Neural progenitor cell (in vitro differentiated cells): ENCODE measurements around the gene ZNF569. TPM values are rescaled to one million over a fixed set of nuclear protein-coding genes. Genes with fewer than 3 reads are reported as not detected.

Experiments used
- DNase-seq: peaks from one replicate; pipeline ENCODE4 v3.0.0-alpha.2; 2016; ENCODE audit warnings: low spot score
- H2AFZ ChIP-seq: fragments of 200-600 bp; sonication (generic); replicated peaks from 2 replicates; pipeline ENCODE4 v1.6.1; 2016; ENCODE audit warnings: antibody characterized with exemption
- H3F3A ChIP-seq: fragments of 200-600 bp; sonication (generic); 2 replicates; pipeline ENCODE4 v1.6.1; 2016; ENCODE audit warnings: antibody characterized with exemption, low read depth
- H3K27ac ChIP-seq: fragments of 200-600 bp; sonication (generic); 2 replicates; pipeline ENCODE4 v1.5.1; 2016; ENCODE audit warnings: mild to moderate bottlenecking
- H3K27me3 ChIP-seq: fragments of 200-600 bp; sonication (generic); 2 replicates; pipeline ENCODE4 v1.6.1; 2016; ENCODE audit warnings: mild to moderate bottlenecking, moderate library complexity
- H3K36me3 ChIP-seq: fragments of 200-600 bp; sonication (generic); 2 replicates; pipeline ENCODE4 v1.5.1; 2016
- H3K4me1 ChIP-seq: fragments of 200-600 bp; sonication (generic); 2 replicates; pipeline ENCODE4 v1.6.1; 2016; ENCODE audit warnings: mixed run types
- H3K4me2 ChIP-seq: fragments of 200-600 bp; sonication (generic); 2 replicates; pipeline ENCODE4 v1.6.1; 2016
- H3K4me3 ChIP-seq: fragments of 200-600 bp; sonication (generic); 2 replicates; pipeline ENCODE4 v1.5.1; 2016
- H3K79me2 ChIP-seq: fragments of 200-600 bp; sonication (generic); 2 replicates; pipeline ENCODE4 v1.6.1; 2016; ENCODE audit warnings: low read depth
- H3K9ac ChIP-seq: fragments of 200-600 bp; sonication (generic); 2 replicates; pipeline ENCODE4 v1.6.1; 2016
- H3K9me3 ChIP-seq: fragments of 200-600 bp; sonication (generic); 2 replicates; pipeline ENCODE4 v1.5.1; 2016; ENCODE audit warnings: low read depth
- H4K20me1 ChIP-seq: fragments of 200-600 bp; sonication (generic); 2 replicates; pipeline ENCODE4 v1.6.1; 2016; ENCODE audit warnings: low read depth
- H3K27ac Mint-ChIP-seq: 3 replicates; pipeline ENCODE4 v1.8.0; 2021; ENCODE audit warnings: mixed read lengths
- H3K27me3 Mint-ChIP-seq: 2 replicates; pipeline ENCODE4 v1.8.0; 2022; ENCODE audit warnings: low read depth, mild to moderate bottlenecking, inconsistent platforms, moderate library complexity, mixed read lengths; ENCODE audit not compliant: insufficient read depth
- H3K36me3 Mint-ChIP-seq: 3 replicates; pipeline ENCODE4 v1.8.0; 2021; ENCODE audit warnings: mixed read lengths
- H3K4me1 Mint-ChIP-seq: 3 replicates; pipeline ENCODE4 v1.8.0; 2021; ENCODE audit warnings: mixed read lengths
- H3K4me3 Mint-ChIP-seq: 3 replicates; pipeline ENCODE4 v1.8.0; 2021; ENCODE audit warnings: mild to moderate bottlenecking, moderate library complexity, mixed read lengths
- H3K9me3 Mint-ChIP-seq: 3 replicates; pipeline ENCODE4 v1.8.0; 2020; ENCODE audit warnings: mixed read lengths
- EZH2 ChIP-seq: fragments of 200-600 bp; sonication (generic); IDR thresholded peaks from 2 replicates; pipeline ENCODE4 v1.6.1; 2017; ENCODE audit warnings: antibody characterized with exemption, mild to moderate bottlenecking, moderate library complexity
- EZH2phosphoT487 ChIP-seq: fragments of 200-600 bp; sonication (generic); IDR thresholded peaks from 2 replicates; pipeline ENCODE4 v1.6.1; 2017; ENCODE audit warnings: antibody characterized with exemption
- total RNA-seq: library from RNA; depleted of rRNA; stranded (reverse); fragments of >200 nt; gene quantifications from 2 replicates; pipeline ENCODE4 v1.2.3, GENCODE V29; 2015; ENCODE audit warnings: low replicate concordance
- TF ChIP-seq, protein P1 (sequence below): fragments of 200-600 bp; sonication (generic); IDR thresholded peaks from 2 replicates; pipeline ENCODE4 v1.5.1; 2017; ENCODE audit warnings: antibody characterized with exemption, mild to moderate bottlenecking

ZNF569 gene
- total RNA-seq, 1 donor from 2014 or later = 31.6 TPM

DNA sequence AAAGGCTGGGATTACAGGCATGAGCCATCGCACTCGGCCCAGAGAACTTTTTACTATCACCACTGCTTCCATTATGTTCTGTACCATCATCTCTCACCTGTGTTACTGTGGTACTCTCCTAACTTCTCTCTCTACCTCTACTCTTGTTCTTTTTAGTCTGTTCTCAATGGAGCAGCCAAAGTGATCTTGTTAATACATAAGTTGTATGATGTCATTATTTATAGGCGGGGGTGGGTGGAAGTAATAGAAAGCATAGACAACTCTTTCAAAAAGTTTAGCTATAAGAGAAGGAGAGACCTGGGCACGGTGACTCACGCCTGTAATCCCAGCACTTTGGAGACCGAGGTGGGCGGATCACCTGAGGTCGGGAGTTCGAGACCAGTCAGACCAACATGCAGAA is 4.9 kb upstream of the ZNF569 start:
- peaks cover 4% of the 10 kb centered on the region for H3K27me3 Mint-ChIP-seq
- no peak for DNase-seq
- TF ChIP-seq, protein P1, sequence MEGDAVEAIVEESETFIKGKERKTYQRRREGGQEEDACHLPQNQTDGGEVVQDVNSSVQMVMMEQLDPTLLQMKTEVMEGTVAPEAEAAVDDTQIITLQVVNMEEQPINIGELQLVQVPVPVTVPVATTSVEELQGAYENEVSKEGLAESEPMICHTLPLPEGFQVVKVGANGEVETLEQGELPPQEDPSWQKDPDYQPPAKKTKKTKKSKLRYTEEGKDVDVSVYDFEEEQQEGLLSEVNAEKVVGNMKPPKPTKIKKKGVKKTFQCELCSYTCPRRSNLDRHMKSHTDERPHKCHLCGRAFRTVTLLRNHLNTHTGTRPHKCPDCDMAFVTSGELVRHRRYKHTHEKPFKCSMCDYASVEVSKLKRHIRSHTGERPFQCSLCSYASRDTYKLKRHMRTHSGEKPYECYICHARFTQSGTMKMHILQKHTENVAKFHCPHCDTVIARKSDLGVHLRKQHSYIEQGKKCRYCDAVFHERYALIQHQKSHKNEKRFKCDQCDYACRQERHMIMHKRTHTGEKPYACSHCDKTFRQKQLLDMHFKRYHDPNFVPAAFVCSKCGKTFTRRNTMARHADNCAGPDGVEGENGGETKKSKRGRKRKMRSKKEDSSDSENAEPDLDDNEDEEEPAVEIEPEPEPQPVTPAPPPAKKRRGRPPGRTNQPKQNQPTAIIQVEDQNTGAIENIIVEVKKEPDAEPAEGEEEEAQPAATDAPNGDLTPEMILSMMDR = no peak
- no peak for TF ChIP-seq EZH2phosphoT487
- no peak for TF ChIP-seq EZH2

DNA sequence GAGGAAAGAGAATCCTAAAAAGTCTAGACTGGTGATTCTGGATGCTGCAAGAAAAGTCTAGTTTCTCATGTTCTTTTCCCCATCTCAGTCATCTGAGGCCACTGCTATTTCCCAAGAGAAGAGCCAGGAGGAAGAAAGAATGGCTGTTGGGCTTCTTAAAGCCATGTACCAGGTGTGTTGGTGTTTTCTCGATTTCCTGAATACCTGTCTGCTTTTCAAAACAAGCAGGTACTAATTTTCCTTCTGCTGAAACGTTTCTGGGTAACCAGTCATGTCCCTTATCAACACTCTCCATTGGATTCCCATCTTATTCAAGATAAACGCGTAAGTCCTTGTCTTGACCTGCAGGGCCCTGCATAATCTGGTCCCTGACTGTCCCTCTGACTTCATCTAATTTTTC is 3.0 kb upstream of the ZNF569 start:
- peaks cover 21% of the 10 kb centered on the region for H3K4me1 Mint-ChIP-seq
- no peak for TF ChIP-seq EZH2
- TF ChIP-seq, protein P1 = peak; percentile 4
- TF ChIP-seq EZH2phosphoT487 = no peak
- no peak overlapping the region for H2AFZ ChIP-seq
- H4K20me1 ChIP-seq = no peaks in the 10 kb centered on the region
- H3K79me2 ChIP-seq = peaks cover 25% of the 10 kb centered on the region
- no peaks in the 10 kb centered on the region for H3K9me3 ChIP-seq
- H3F3A ChIP-seq = peaks cover 2% of the 10 kb centered on the region
- H3K4me2 ChIP-seq = peak overlapping the region; percentile 88
- no peak overlapping the region for H3K27ac ChIP-seq
- H3K9me3 Mint-ChIP-seq = peaks cover 32% of the 10 kb centered on the region
- no peak for DNase-seq
- H3K27ac Mint-ChIP-seq = peak overlapping the region; percentile 78
- H3K4me3 ChIP-seq = peak overlapping the region; percentile 93
- H3K4me1 ChIP-seq = peaks cover 3% of the 10 kb centered on the region
- H3K36me3 Mint-ChIP-seq = peaks cover 20% of the 10 kb centered on the region
- H3K36me3 ChIP-seq = peaks cover 8% of the 10 kb centered on the region
- no peak overlapping the region for H3K9ac ChIP-seq
- no peaks in the 10 kb centered on the region for H3K27me3 ChIP-seq
- H3K27me3 Mint-ChIP-seq = peaks cover 4% of the 10 kb centered on the region
- peak overlapping the region; percentile 98 for H3K4me3 Mint-ChIP-seq

More for the DNA sequence above, 4.9 kb upstream of the ZNF569 start:
- Histone ChIP-seq H2AFZ (no peak overlapping the region), H3K27ac (no peak overlapping the region), H3K27me3 (no peaks in the 10 kb centered on the region), H3K4me2 (no peak overlapping the region), H3F3A (no peaks in the 10 kb centered on the region), H3K9me3 (no peaks in the 10 kb centered on the region), H3K4me3 (no peak overlapping the region), H3K79me2 (peaks cover 8% of the 10 kb centered on the region), H4K20me1 (no peaks in the 10 kb centered on the region), H3K9ac (no peak overlapping the region), H3K36me3 (peaks cover 12% of the 10 kb centered on the region), H3K4me1 (peaks cover 3% of the 10 kb centered on the region)
- Mint-ChIP-seq H3K4me1 (peaks cover 16% of the 10 kb centered on the region), H3K9me3 (peaks cover 41% of the 10 kb centered on the region), H3K36me3 (peaks cover 30% of the 10 kb centered on the region), H3K27ac (no peak overlapping the region), H3K4me3 (no peak overlapping the region)

DNA sequence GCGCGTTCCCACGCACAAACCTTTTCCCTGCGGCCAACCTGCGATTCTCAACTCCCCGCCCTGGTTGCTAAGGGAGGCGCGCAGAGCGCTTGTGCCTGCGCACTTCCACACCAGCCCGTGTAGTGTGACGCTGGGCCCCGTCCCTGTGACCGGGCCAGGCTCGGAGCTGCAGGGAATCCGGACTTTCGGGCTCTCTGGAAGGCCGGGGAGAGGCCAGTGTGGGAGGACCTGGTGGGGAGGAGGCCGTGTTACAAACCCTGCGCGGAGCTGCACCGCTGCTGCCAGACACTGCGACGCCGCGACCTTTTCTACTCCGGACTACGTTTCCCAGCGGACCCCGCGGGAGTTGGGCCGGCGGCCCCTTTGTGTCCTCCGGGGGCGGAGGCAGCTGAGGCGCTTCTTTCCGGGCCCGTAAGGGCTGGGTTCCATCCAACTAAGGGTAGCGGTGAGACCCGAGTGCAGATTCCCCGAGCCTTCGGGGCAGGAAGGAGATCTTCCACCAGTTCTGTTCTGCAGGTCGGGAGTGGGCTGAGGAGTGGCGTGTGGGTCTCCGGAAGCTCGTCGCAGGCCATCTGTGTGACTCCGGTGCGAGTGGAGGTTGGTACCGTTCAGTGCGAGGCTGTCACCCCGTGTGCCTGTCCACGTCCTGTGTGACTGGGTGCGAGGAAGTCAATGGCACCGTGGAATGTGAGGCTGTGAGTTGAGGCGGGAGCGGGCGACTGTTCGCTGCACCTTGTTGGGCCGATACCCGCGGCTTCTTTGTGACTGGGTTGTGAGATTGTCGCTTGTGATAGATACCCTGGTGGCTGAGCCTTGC is 1.9 kb upstream of the ZNF569 start, which contains the start of gene ZNF570:
Gene ZNF570 (plus strand): TSS at position 396 of the 817 bp plus-strand sequence. CDS start 999 bp downstream, outside the sequence.
- Mint-ChIP-seq H3K27ac (peak within 1 kb of the TSS; percentile 78), H3K4me3 (peak within 1 kb of the TSS; percentile 98), H3K4me1 (peaks cover 21% of the 10 kb centered on the region), H3K27me3 (peaks cover 4% of the 10 kb centered on the region), H3K36me3 (peaks cover 28% of the 10 kb centered on the region), H3K9me3 (peaks cover 37% of the 10 kb centered on the region)
- Histone ChIP-seq H3K4me3 (peak within 1 kb of the TSS; percentile 93), H3K27ac (no peak within 1 kb of the TSS), H2AFZ (peak within 1 kb of the TSS; percentile 100), H3K36me3 (peaks cover 16% of the 10 kb centered on the region), H3K4me1 (peaks cover 3% of the 10 kb centered on the region), H3K27me3 (no peaks in the 10 kb centered on the region), H3K79me2 (peaks cover 30% of the 10 kb centered on the region), H3K9ac (peak within 1 kb of the TSS; percentile 79), H4K20me1 (no peaks in the 10 kb centered on the region), H3F3A (peaks cover 2% of the 10 kb centered on the region), H3K9me3 (no peaks in the 10 kb centered on the region), H3K4me2 (peak within 1 kb of the TSS; percentile 88)
- DNase-seq = peak; percentile 94
- TF ChIP-seq EZH2 = no peak
- TF ChIP-seq EZH2phosphoT487 = no peak
- TF ChIP-seq, protein P1 = peak; percentile 6
